Bronchus fibroblast of lung (primary cell): ENCODE results near the gene KIF7. TPM values are rescaled to one million over a fixed set of nuclear protein-coding genes. Genes with fewer than 3 reads are reported as not detected.

Experiments used
- total RNA-seq: library from RNA; depleted of rRNA; stranded (reverse); fragments of >200 nt; gene quantifications from 2 replicates; pipeline ENCODE4 v1.2.3, GENCODE V29; 2015

The KIF7 gene
- 7.6 and 8.6 TPM in 2 replicates for total RNA-seq

GRCh38 chr15:89654847-89655805 lies at the start of gene KIF7:
TSS of gene KIF7 (minus strand) at chr15:89655467. CDS start at chr15:89652930, 2,537 bp downstream.

DNA sequence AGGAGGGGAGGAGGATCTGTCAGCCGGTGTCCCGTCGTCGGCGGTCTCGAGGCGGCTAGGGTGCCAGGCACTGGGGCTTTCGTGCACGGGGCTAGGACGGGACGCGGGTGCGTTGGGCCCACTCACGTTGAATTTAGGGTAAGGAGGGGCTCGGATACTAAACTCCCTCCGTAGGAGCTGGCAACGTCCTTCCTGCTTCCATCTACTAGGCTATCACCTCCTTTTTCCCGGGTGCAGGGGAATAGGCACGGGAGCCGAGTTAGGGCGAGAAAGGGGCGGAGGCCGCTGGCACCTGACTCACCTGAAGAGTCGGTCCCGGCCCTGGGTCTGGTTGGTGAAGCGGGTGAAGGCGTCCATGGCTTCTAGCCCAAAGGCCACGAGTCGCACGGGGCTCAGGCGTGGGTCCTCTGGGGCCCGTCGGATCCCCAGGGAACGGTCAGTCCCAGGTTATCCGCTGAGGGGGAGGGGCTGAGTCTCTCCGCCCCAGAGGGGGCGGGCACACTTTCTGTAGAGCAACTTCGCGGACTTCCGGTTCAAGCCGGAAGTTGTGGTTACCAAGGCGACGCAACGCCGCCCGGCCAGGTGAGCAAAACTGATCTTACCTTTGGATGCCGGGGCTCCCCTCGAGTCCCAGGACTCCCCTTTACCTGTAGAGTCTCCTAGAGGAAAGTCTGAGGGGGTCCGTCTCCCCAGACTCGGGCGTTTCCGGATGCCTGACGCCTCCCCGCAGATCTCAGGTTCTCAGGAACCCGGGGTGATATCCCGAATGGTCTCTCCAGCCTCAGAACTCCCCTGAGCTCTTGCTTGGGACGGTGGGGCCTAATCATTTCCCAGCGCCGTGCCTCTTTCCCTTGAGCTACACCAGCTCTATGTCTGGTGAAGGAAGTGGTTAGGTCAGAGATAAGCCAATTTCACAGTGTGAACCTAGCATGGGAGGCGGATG lies 35.3 kb upstream of the KIF7 start, which contains the start of the genes PEX11A and WDR93:
TSS of gene PEX11A (minus strand) at position 479 of the 943 bp plus-strand sequence. CDS start at position 357, 122 bp downstream.
TSS of gene WDR93 (plus strand) at position 536 of the 943 bp plus-strand sequence. CDS start 10,936 bp downstream, outside the sequence.

GRCh38 chr15:89679212-89679611 lies 23.9 kb upstream of the KIF7 start, which contains the start of gene PLIN1:
TSS of gene PLIN1 (minus strand) at chr15:89679367. CDS start at chr15:89677489, 1,878 bp downstream.

Other genes with a start within 250 kb of the KIF7 start
- not detected in 2 replicates for gene RHCG, start 158.9 kb downstream of the KIF7 start, total RNA-seq
- gene TICRR, start 80.0 kb downstream of the KIF7 start, total RNA-seq: 8.0 and 10.3 TPM in 2 replicates
- gene PLIN1, start 23.9 kb upstream of the KIF7 start, total RNA-seq: 0.15 TPM in 1 of 2 replicates, not detected in the other
- gene PEX11A, start 35.3 kb upstream of the KIF7 start, total RNA-seq: 3.7 and 4.9 TPM in 2 replicates
- gene WDR93, start 35.3 kb upstream of the KIF7 start, total RNA-seq: 0.15 TPM in 1 of 2 replicates, not detected in the other
- 0.45 and 0.84 TPM in 2 replicates for gene MESP1, start 95.8 kb upstream of the KIF7 start, total RNA-seq
- 0.45 and 1.3 TPM in 2 replicates for gene MESP2, start 120.9 kb upstream of the KIF7 start, total RNA-seq
- gene ANPEP, start 159.4 kb upstream of the KIF7 start, total RNA-seq: 127 and 128 TPM in 2 replicates
- 21.7 and 26.9 TPM in 2 replicates for gene AP3S2, start 238.5 kb upstream of the KIF7 start, total RNA-seq